ENCODE measurements around the gene ZNF652.
A peak's percentile ranks its signal among the peaks of the same experiment; 100 is the strongest.
"Not testable (repeated sequence)": the region's sequence is repeated elsewhere in the genome, so short reads cannot be mapped to it uniquely, and the experiment has no call there.

The ZNF652 gene

DNA sequence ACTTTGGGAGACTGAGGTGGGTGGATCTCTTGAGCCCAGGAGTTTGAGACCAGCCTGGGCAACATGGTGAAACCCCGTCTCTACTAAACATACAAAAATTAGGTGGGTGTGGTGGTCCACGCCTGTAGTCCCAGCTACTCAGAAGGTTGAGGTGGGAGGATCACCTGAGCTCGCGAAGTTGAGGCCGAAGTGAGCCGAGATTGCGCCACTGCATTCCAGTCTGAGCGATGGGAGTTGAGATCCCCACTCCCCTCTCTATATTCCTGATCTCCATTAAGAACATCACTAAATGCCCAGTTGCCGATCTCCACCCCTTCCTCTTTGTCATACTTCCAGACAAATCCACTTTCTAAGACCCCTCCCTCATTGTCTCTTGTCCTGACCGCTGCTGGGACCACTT, 24.3 kb upstream of the ZNF652 start:
- no peak for DNase-seq (ENCODE audit: low spot score)

DNA sequence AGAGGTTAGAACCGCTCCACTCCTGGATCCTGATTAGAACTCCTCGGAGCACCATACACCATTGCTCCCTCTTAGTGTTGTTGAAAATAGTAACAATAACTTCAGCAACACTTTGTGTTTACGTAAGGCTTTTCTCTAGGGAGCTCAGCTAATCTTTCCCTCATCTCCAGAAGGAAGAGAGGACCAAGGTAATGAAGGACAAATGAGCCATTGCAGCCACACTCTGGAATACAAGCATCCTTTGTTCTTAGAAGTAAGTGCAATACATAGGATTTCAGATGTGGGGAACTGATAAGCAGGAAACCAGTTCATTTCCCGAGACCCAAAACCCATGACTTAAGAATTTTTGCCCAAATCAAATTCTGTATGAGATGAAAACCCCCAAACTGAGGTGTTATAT, 22.9 kb upstream of the ZNF652 start:
- DNase-seq (ENCODE audit: low spot score) = no peak

GRCh38 chr17:49383060-49383459, 21.0 kb upstream of the ZNF652 start:
- DNase-seq (ENCODE audit: low spot score) = no peak

- no peak for DNase-seq (ENCODE audit: low spot score)
Measured at GRCh38 chr17:49382556-49382955, 20.5 kb upstream of the ZNF652 start.

- no peak for DNase-seq (ENCODE audit: low spot score)
Measured at GRCh38 chr17:49381793-49382192, 19.7 kb upstream of the ZNF652 start.

- DNase-seq (ENCODE audit: low spot score) = no peak
Measured at GRCh38 chr17:49381033-49381432, 19.0 kb upstream of the ZNF652 start.

- no peak for DNase-seq (ENCODE audit: low spot score)
Measured at GRCh38 chr17:49379926-49380325, 17.9 kb upstream of the ZNF652 start.

- DNase-seq (ENCODE audit: low spot score) = no peak
Measured at GRCh38 chr17:49378311-49378710, 16.3 kb upstream of the ZNF652 start.

GRCh38 chr17:49375544-49375943, 13.5 kb upstream of the ZNF652 start:
- no peak for DNase-seq (ENCODE audit: low spot score)

DNA sequence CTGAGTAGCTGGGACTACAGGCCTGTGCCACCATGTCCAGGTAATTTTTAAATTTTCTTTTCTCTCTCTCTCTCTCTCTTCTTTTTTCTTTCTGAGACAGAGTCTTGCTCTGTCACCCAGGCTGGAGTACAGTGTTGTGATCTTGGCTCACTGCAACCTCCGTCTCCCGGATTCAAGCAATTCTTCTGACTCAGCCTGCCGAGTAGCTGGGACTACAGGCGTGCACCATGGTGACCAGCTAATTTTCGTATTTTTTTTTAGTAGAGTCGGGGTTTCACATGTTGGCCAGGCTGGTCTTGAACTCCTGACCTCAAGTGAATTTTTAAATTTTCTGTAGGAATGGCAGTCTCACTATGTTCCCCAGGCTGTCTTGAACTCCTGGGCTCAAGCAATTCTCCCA, 11.1 kb upstream of the ZNF652 start:
- no peak for DNase-seq (ENCODE audit: low spot score)

DNA sequence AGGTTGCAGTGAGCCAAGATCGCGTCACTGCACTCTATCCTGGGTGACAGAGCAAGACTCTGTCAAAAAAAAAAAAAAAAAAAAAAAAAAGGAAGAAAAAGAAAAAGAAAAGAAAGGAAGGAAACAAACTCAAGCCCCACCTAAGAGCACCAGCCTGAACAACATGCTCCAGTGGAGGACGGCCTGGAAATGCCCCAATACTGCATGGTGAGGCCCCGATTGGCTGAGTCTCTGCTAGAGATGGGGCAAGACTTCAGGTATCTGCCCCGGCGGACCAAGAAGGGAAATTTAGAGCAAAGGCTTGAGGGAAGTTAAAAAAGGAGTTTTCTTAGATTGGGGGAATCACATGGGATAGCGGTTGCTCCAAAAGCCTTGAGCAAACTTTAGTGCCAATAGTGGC, 10.4 kb upstream of the ZNF652 start:
- no peak for DNase-seq (ENCODE audit: low spot score)

DNA sequence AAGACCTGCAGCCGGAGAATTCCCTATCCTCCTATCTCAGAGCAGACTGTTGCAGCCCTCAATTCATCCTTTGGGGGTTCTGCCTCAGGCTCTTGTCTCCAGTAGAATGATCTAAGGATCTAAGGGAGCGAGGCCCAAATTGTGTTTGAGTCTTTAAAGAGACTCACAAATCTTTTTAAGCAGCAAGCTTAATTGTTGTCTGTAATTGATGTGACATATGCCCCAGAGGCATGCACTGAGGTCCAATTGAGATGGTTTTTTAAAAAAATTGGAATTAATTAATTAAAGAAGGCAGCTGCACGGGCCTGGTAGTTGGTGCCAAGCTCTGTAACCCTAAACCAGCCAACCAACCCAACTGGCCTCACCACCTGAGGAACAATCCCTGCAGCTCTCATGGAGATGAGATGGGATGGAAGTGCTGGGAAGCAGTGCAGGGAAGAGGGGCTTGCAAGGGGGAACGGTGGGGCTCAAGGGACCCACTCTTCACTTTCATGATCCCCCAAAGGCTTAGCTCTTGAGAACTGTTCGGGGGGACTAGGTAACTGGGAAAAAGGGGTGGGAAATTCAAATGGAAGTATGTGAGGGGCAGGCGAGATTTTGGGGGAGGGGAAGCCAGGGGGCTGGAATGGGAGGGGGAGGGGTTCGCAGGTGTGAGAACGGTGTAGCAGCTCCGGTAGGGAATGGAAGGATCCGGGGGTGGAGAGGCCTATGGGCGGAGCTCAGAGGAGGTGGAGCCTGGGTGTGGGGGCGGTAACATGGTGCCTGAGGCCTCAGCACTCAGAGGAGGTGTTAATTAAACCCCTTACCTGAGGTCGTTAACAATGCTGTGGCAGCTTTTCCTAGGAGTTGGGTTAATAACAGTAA, 9.2 kb upstream of the ZNF652 start:
- DNase-seq (ENCODE audit: low spot score) = no peak

- no peak for DNase-seq (ENCODE audit: low spot score)
Measured at GRCh38 chr17:49369760-49370159, 7.7 kb upstream of the ZNF652 start.

GRCh38 chr17:49369089-49369488, 7.0 kb upstream of the ZNF652 start:
- no peak for DNase-seq (ENCODE audit: low spot score)

GRCh38 chr17:49365667-49366066, 3.6 kb upstream of the ZNF652 start:
- peak; percentile 41 for DNase-seq (ENCODE audit: low spot score)

GRCh38 chr17:49365126-49365525, 3.1 kb upstream of the ZNF652 start:
- not testable (repeated sequence) for DNase-seq (ENCODE audit: low spot score)

GRCh38 chr17:49364119-49364518, 2.1 kb upstream of the ZNF652 start:
- DNase-seq (ENCODE audit: low spot score) = no peak

DNA sequence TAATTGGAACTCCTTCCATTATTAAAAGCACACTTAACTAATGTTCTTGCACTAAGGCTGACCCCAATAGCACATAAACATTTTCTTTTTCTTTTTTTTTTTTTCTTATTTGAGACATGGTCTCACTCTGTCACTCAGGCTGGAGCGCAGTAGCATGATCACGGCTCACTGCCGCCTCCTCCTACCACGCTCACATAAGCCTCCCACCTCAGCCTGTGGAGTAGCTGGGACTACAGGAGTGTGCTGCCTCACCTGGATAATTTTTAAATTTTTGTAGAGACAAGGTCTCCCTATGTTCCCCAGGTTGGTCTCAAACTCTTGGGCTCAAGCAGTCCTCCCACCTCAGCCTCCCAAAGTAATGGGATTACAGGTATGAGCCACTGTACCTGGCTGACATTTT, 1.2 kb upstream of the ZNF652 start:
- DNase-seq (ENCODE audit: low spot score) = no peak

- DNase-seq (ENCODE audit: low spot score) = no peak
Measured at GRCh38 chr17:49362723-49363117, 670 bp upstream of the ZNF652 start.

- DNase-seq (ENCODE audit: low spot score) = peak; percentile 44
Measured at GRCh38 chr17:49361129-49361901, 735 bp downstream of the ZNF652 start.

GRCh38 chr17:49360796-49361128, 1.3 kb downstream of the ZNF652 start:
- no peak for DNase-seq (ENCODE audit: low spot score)

DNA sequence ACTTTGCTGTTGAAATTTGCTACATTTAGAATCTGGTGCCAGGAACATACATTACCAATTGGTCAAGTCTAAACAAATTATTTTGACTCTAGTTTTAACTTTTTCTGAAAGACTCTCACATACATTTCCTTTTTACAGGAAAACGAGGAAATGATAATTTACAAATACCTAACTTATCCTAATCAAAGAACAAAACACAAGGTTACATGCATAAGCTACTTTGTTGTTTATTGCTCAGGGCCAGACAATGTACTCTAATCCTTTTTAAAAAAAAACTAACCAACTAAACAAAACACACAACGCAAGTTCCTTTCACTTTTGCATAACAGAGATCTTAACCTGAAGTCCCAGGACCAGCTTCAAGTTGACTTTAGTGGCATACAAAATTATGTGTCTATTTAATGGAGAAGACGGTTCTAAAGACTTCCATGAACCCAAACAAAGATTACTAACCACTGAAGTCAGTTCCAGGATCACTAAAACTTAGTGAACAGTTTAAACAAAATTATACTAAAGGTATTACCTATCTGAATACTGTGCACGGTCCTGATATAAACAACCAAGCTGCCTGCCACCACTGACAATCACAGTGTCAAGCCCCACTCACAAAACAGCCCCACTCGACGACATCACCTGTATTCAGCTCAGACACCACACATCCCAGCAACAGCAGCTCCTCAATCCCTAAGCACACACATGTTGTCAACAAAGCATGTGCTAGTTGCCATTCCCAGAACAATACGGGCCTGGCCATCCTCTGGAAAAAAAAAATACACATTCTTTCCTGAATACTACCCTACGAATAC, 1.9 kb downstream of the ZNF652 start:
- DNase-seq (ENCODE audit: low spot score) = no peak
